Naive B cell (primary cell): ENCODE results near the gene KLHL28. TPM values are rescaled to one million over a fixed set of nuclear protein-coding genes. Genes with fewer than 3 reads are reported as not detected.

Experiments used
- ATAC-seq, 2 donors: fragments of 150-1000 bp; cut with Tn5 transposase; 2 replicates each; pipeline ENCODE4 v1.10.0; 2021; ENCODE audit warnings: low read depth in 2 of 2, mild to moderate bottlenecking in 2 of 2, moderate library complexity in 2 of 2
- DNase-seq: peaks from one replicate; pipeline ENCODE4 v3.0.0; 2022
- H3K27ac Mint-ChIP-seq, 6 donors: one replicate each; pipeline ENCODE4 v1.8.0; 2020 to 2022; ENCODE audit warnings: mild to moderate bottlenecking in 6 of 6, mixed read lengths in 6 of 6, moderate library complexity in 5 of 6, inconsistent platforms in 2 of 6
- H3K27me3 Mint-ChIP-seq, 3 donors: one replicate each; pipeline ENCODE4 v1.8.0; 2021 to 2022; ENCODE audit warnings: mixed read lengths in 3 of 3, mild to moderate bottlenecking in 1 of 3
- H3K36me3 Mint-ChIP-seq, 2 donors: one replicate each; pipeline ENCODE4 v1.8.0; 2020 to 2022; ENCODE audit warnings: mixed read lengths in 2 of 2, inconsistent platforms in 1 of 2, mild to moderate bottlenecking in 1 of 2
- H3K4me1 Mint-ChIP-seq, 3 donors: one replicate each; pipeline ENCODE4 v1.8.0; 2020 to 2022; ENCODE audit warnings: mixed read lengths in 3 of 3, inconsistent platforms in 1 of 3, mild to moderate bottlenecking in 1 of 3, moderate library complexity in 1 of 3
- H3K4me3 Mint-ChIP-seq, 8 donors: one replicate each; pipeline ENCODE4 v1.8.0; 2020 to 2022; ENCODE audit warnings: mild to moderate bottlenecking in 8 of 8, mixed read lengths in 8 of 8, moderate library complexity in 8 of 8, inconsistent platforms in 2 of 8
- H3K9me3 Mint-ChIP-seq, 7 donors: one replicate each; pipeline ENCODE4 v1.8.0; 2020 to 2022; ENCODE audit warnings: mixed read lengths in 7 of 7, mild to moderate bottlenecking in 5 of 7, inconsistent platforms in 2 of 7, moderate library complexity in 1 of 7
- polyA plus RNA-seq, 6 donors: library from polyadenylated mRNA; unstranded; fragments of 300-500 nt; fragmentation: Illumina TruSeq; gene quantifications; one replicate each; pipeline ENCODE4 v1.2.3, GENCODE V29; 2021; ENCODE audit warnings: low read depth in 6 of 6

Gene KLHL28
- polyA plus RNA-seq, 6 donors from 2014 or later = 39.5 to 43.9 (median 41.4) TPM

- no peaks in the 10 kb centered on the region for H3K9me3 Mint-ChIP-seq
- no peak overlapping the region for H3K27ac Mint-ChIP-seq
- H3K27me3 Mint-ChIP-seq = no peaks in the 10 kb centered on the region
- no peak for DNase-seq
- no peak overlapping the region for H3K4me3 Mint-ChIP-seq
- peaks cover 0 to 20% of the 10 kb centered on the region in 2 donors for H3K36me3 Mint-ChIP-seq
- ATAC-seq = no peak
- peaks cover 3 to 25% (median 9%) of the 10 kb centered on the region in 3 donors for H3K4me1 Mint-ChIP-seq
These were observed 9.2 kb downstream of the KLHL28 start for GRCh38 chr14:44952391-44953110.

GRCh38 chr14:44951051-44951450 is 10.7 kb downstream of the KLHL28 start:
- Mint-ChIP-seq H3K27ac (no peak overlapping the region), H3K27me3 (no peaks in the 10 kb centered on the region), H3K4me3 (no peak overlapping the region), H3K4me1 (peaks cover 8 to 20% (median 9%) of the 10 kb centered on the region in 3 donors), H3K36me3 (peaks cover 9 to 23% of the 10 kb centered on the region in 2 donors), H3K9me3 (peaks cover 0 to 5% (median 0%) of the 10 kb centered on the region in 7 donors)
- DNase-seq = no peak
- no peak for ATAC-seq

- peaks cover 10 to 23% (median 11%) of the 10 kb centered on the region in 3 donors for H3K4me1 Mint-ChIP-seq
- no peak overlapping the region for H3K27ac Mint-ChIP-seq
- no peak overlapping the region for H3K4me3 Mint-ChIP-seq
- no peak for DNase-seq
- no peak for ATAC-seq
- peaks cover 47 to 52% of the 10 kb centered on the region in 2 donors for H3K36me3 Mint-ChIP-seq
- no peaks in the 10 kb centered on the region for H3K27me3 Mint-ChIP-seq
- peaks cover 0 to 5% (median 0%) of the 10 kb centered on the region in 7 donors for H3K9me3 Mint-ChIP-seq
These were observed 16.5 kb downstream of the KLHL28 start for GRCh38 chr14:44945264-44945663.

DNA sequence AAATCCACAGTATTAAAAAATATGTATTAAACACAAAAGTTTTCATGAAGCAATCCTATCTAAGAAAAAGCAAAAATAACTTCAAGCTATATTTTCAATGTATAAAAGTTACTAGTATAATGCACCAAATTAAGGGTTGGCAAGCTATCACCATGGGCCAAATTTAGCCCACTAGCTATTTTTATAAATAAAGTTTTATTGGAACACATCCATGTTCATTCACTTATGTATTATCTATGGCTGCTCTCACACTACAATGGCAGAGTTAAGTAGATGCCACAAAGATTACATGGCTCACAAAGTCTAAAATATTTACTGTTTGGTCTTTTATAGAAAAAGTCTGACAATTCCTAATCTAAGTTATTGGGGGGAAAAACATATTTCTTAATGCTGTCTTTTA is 17.6 kb downstream of the KLHL28 start:
- H3K9me3 Mint-ChIP-seq = peaks cover 0 to 5% (median 0%) of the 10 kb centered on the region in 7 donors
- DNase-seq (no peak), ATAC-seq (no peak)
- peaks cover 57 to 60% of the 10 kb centered on the region in 2 donors for H3K36me3 Mint-ChIP-seq
- H3K27me3 Mint-ChIP-seq = no peaks in the 10 kb centered on the region
- peaks cover 11 to 27% (median 16%) of the 10 kb centered on the region in 3 donors for H3K4me1 Mint-ChIP-seq
- no peak overlapping the region for H3K4me3 Mint-ChIP-seq
- H3K27ac Mint-ChIP-seq = no peak overlapping the region

- Mint-ChIP-seq H3K36me3 (peaks cover 64 to 73% of the 10 kb centered on the region in 2 donors), H3K27me3 (no peaks in the 10 kb centered on the region), H3K27ac (peak overlapping the region in 1 of 6 donors; percentile 23), H3K4me3 (no peak overlapping the region), H3K9me3 (peaks cover 0 to 5% (median 0%) of the 10 kb centered on the region in 7 donors), H3K4me1 (peaks cover 11 to 27% (median 22%) of the 10 kb centered on the region in 3 donors)
- ATAC-seq = no peak
- no peak for DNase-seq
These were observed 19.3 kb downstream of the KLHL28 start for GRCh38 chr14:44942436-44942835.

DNA sequence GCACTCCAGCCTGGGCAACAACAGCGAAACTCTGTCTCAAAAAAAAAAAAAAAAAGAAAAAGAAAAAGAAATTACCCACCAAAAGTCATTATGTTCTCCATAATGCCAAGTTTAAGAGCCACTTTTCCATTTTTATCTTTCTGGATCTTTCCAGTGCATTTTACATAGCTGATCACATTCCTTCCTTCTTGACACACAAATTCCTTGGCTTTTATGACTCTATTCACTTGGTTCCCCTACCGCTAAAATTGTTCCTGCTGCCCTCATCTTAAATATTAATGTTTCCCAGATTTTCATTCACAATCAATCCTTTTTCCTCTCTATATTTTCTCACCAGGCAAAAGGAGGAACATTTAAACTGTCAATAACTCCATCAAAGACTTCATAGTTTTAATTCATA is 20.2 kb downstream of the KLHL28 start:
- ATAC-seq (no peak), DNase-seq (no peak)
- Mint-ChIP-seq H3K27me3 (no peaks in the 10 kb centered on the region), H3K36me3 (peaks cover 60 to 68% of the 10 kb centered on the region in 2 donors), H3K9me3 (peaks cover 0 to 3% (median 0%) of the 10 kb centered on the region in 7 donors), H3K4me3 (no peak overlapping the region), H3K4me1 (peaks cover 11 to 24% (median 23%) of the 10 kb centered on the region in 3 donors), H3K27ac (peak overlapping the region in 1 of 6 donors; percentile 43)

GRCh38 chr14:44940944-44941343 is 20.8 kb downstream of the KLHL28 start:
- Mint-ChIP-seq H3K9me3 (peaks cover 0 to 3% (median 0%) of the 10 kb centered on the region in 7 donors), H3K27me3 (no peaks in the 10 kb centered on the region), H3K27ac (peak overlapping the region in 2 of 6 donors; percentile 1 to 4), H3K4me1 (peaks cover 16 to 30% (median 29%) of the 10 kb centered on the region in 3 donors), H3K4me3 (no peak overlapping the region), H3K36me3 (peaks cover 64 to 74% of the 10 kb centered on the region in 2 donors)
- no peak for DNase-seq
- no peak for ATAC-seq

DNA sequence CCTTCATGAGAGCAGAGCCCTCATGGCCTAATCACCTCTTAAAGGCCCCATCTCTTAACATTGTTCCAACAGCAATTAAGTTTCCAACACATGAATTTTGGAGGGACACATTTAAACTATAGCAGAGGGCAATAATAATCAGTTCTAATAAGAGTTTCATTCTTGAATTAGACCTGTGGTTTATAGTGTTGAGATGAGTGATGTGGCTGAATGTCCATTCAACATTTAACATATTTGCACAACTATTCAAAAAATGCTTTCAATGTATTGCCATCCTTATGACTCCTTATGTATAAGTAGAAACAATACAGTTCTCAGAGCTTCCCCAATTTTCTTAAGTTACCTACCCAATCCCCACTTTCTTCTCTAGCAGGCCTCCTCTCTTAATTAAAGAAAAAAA is 21.5 kb downstream of the KLHL28 start:
- Mint-ChIP-seq H3K36me3 (peaks cover 61 to 70% of the 10 kb centered on the region in 2 donors), H3K4me3 (no peak overlapping the region), H3K27ac (peak overlapping the region in 2 of 6 donors; percentile 5 to 31), H3K9me3 (peaks cover 0 to 3% (median 0%) of the 10 kb centered on the region in 7 donors), H3K4me1 (peaks cover 16 to 35% (median 30%) of the 10 kb centered on the region in 3 donors), H3K27me3 (no peaks in the 10 kb centered on the region)
- ATAC-seq (no peak), DNase-seq (no peak)

GRCh38 chr14:44937547-44937946 is 24.2 kb downstream of the KLHL28 start:
- no peak overlapping the region for H3K4me3 Mint-ChIP-seq
- no peak overlapping the region for H3K27ac Mint-ChIP-seq
- H3K36me3 Mint-ChIP-seq = peaks cover 54 to 56% of the 10 kb centered on the region in 2 donors
- peaks cover 22 to 40% (median 33%) of the 10 kb centered on the region in 3 donors for H3K4me1 Mint-ChIP-seq
- H3K9me3 Mint-ChIP-seq = peaks cover 0 to 3% (median 0%) of the 10 kb centered on the region in 7 donors
- DNase-seq (no peak), ATAC-seq (no peak)
- H3K27me3 Mint-ChIP-seq = no peaks in the 10 kb centered on the region

- ATAC-seq (no peak), DNase-seq (no peak)
- H3K4me1 Mint-ChIP-seq = peaks cover 13 to 29% (median 17%) of the 10 kb centered on the region in 3 donors
- no peaks in the 10 kb centered on the region for H3K27me3 Mint-ChIP-seq
- H3K9me3 Mint-ChIP-seq = peaks cover 0 to 3% (median 0%) of the 10 kb centered on the region in 7 donors
- H3K4me3 Mint-ChIP-seq = no peak overlapping the region
- no peak overlapping the region for H3K27ac Mint-ChIP-seq
- H3K36me3 Mint-ChIP-seq = peaks cover 32 to 34% of the 10 kb centered on the region in 2 donors
These were observed 26.6 kb downstream of the KLHL28 start for GRCh38 chr14:44935155-44935554.

- DNase-seq (no peak), ATAC-seq (no peak)
- Mint-ChIP-seq H3K36me3 (peaks cover 0 to 5% of the 10 kb centered on the region in 2 donors), H3K27ac (no peak overlapping the region), H3K9me3 (no peaks in the 10 kb centered on the region), H3K4me3 (no peak overlapping the region), H3K27me3 (no peaks in the 10 kb centered on the region), H3K4me1 (peaks cover 0 to 3% (median 0%) of the 10 kb centered on the region in 3 donors)
These were observed 33.0 kb downstream of the KLHL28 start for GRCh38 chr14:44928793-44929192.

DNA sequence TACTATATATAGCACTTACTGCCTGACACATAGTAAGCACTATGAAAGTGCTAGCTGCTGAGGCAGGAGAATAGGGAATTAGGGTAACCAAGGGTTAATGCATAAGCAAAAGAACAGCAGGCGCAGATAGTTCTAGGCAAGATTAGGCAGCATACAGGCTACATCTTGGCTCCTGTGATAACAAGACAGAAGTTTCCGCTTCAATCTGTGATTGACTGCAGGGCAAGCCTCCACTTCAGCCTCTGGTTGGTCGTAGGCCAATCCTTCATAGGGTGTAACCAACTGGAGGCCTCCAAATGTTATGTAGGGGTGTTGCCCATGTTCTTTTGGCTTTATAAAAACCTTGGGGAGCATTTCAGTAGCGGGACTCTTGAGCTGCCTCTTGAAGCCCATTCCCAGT is 46.9 kb downstream of the KLHL28 start:
- no peak for ATAC-seq
- Mint-ChIP-seq H3K4me1 (peaks cover 0 to 9% (median 0%) of the 10 kb centered on the region in 3 donors), H3K27ac (peak overlapping the region in 1 of 6 donors; percentile 35)

DNA sequence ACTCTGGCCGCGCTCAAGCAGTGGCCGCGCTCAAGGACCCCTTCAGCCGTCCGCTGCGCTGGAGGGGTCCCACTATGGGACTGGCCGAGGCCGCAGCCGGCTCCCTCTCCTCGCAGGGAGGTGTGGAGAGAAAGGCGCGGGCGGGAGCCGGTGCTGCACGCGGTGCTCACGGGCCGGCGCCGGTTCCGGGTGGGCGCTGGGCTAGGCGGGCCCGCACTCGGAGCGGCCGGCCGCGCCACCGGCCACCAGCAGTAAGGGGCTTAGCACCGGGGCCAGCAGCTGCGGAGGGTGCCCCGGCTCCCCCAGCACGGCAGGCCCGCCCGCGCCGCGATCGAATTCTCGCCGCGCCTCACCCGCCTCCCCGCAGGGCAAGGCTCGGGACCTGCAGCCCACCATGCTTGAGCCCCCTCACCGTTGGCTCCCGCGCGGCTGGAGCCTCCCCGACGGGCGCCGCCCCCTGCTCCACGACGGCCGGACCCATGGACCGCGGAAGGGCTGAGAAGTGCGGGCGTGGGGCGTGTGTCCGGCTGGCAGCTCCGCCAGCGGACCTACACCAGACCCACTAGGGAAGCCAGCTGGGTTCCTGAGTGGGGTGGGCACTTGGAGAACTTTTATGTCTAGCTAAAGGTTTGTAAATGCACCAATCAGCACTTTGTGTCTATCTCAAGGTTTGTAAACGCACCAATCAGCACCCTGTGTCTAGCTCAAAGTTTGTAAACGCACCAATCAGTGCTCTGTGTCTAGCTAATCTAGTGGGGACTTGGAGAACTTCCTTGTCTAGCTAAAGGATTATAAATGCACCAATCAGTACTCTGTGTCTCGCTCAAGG is 49.5 kb downstream of the KLHL28 start:
- H3K4me1 Mint-ChIP-seq = peaks cover 0 to 9% (median 0%) of the 10 kb centered on the region in 3 donors
- peak overlapping the region in 6 of 8 donors; percentile 22 to 64 (median 50) for H3K4me3 Mint-ChIP-seq
- DNase-seq = no peak
- peak in 1 of 2 donors; percentile 44 for ATAC-seq
- no peaks in the 10 kb centered on the region for H3K36me3 Mint-ChIP-seq
- H3K27ac Mint-ChIP-seq = no peak overlapping the region
- H3K9me3 Mint-ChIP-seq = peaks cover 0 to 12% (median 7%) of the 10 kb centered on the region in 7 donors
- peaks cover 28 to 43% (median 37%) of the 10 kb centered on the region in 3 donors for H3K27me3 Mint-ChIP-seq

More for the DNA sequence above, 46.9 kb downstream of the KLHL28 start:
- H3K36me3 Mint-ChIP-seq = no peaks in the 10 kb centered on the region
- peaks cover 0 to 12% (median 7%) of the 10 kb centered on the region in 7 donors for H3K9me3 Mint-ChIP-seq
- H3K4me3 Mint-ChIP-seq = no peak overlapping the region
- peaks cover 23 to 40% (median 37%) of the 10 kb centered on the region in 3 donors for H3K27me3 Mint-ChIP-seq
- no peak for DNase-seq
